ACHN (cell line): ENCODE data around the gene TRIM65.
"Not testable (repeated sequence)": the region's sequence is repeated elsewhere in the genome, so short reads cannot be mapped to it uniquely, and the experiment has no call there.

Experiments
- DNase-seq: peaks from one replicate; pipeline ENCODE4 v3.0.0-alpha.2; 2015
- in situ Hi-C: cut with HindIII; loops from 2 replicates; pipeline ENCODE4 v1.10.0; 2017; ENCODE audit warnings: low sequenced_read_pairs, low pct_ligation_motif_present, low pct_unique_long_range_greater_than_20kb

Gene TRIM65

GRCh38 chr17:75899353-75899752, 2.6 kb upstream of the TRIM65 start:
- DNase-seq = no peak
- in situ Hi-C loops = no loop called here

DNA sequence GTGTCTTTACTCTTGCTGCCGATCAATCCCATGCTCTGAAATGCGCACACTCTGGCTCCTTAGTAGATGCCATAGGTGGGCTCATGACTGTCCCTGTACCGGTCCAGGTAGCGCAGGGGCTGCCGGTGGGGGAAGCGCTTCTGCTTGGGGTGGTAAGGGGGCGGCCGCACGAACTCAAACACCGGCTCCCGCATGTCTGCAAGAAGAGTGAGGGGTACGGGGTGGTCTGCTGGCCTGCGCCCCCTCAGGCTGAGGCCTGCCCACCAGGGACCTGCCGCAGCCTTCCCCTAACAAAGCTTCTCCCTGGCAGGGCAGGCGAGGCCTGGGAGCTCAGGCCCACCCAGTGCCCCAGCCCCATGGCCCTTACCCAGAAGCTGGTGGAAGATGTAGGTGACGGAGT, 2.0 kb upstream of the TRIM65 start:
- no peak for DNase-seq
- in situ Hi-C loops = no loop called here

DNA sequence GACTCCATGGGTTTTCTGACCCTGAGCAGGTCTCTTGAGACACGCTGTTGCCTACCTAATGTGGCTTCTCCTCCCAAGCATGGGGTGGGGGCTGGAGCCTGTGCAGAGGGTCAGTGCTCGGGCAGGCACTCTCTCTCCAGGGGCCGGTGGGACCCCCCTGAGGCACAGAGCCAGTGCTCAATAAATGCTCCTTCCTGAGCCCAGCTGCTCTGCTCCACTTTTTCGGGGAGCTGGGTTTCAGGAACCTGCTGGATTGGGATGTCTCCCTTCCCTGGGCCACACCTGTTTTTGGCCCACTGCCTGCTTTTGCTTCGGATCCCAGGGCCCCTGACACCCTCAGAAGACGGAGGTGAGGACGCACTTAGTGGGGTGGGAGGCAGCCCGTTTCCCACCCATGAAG, 1.3 kb upstream of the TRIM65 start:
- DNase-seq = no peak
- in situ Hi-C loops = no loop called here

DNA sequence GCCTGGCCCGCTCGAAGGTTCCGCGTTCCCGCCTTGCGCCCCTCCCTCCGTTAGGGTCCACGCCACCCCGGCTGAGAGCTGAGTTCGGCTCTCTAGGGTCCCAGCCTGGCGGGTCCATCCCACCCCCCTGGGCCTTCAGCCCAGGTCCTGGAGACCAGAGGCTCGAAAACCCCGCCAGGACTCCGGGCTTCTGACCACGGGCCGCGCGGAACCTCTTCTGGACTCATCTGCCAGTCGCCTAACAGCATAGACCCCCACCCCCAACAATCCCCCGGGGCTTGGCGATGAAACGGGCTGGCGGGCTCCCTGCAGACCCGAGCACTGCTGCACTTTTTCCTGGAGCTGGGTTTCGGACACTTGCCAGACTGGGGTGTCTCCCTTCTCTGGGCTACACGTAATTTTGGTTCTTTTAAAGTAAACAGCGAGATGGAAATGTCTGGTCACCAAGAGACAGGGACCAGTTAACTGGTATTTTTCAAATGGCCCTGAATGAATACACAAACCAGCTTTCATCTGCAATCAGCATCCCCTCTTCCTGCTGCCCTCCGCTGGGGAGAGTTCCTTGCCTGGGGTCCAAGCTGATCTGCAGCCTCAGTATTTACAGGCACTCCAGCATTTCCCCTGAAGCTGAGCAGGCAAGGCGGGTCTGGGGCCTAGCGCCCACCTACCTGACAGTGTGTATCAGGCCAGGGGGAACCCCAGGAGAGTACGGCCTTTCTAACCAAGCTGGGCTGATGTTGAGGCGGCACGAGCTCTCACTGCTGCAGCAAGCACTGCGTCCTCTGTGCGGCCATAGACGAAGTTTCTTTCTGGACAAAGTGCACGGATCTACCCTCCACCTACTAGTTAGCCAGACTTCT, 639 bp upstream of the TRIM65 start:
- DNase-seq = no peak
- in situ Hi-C loops = no loop called here

DNA sequence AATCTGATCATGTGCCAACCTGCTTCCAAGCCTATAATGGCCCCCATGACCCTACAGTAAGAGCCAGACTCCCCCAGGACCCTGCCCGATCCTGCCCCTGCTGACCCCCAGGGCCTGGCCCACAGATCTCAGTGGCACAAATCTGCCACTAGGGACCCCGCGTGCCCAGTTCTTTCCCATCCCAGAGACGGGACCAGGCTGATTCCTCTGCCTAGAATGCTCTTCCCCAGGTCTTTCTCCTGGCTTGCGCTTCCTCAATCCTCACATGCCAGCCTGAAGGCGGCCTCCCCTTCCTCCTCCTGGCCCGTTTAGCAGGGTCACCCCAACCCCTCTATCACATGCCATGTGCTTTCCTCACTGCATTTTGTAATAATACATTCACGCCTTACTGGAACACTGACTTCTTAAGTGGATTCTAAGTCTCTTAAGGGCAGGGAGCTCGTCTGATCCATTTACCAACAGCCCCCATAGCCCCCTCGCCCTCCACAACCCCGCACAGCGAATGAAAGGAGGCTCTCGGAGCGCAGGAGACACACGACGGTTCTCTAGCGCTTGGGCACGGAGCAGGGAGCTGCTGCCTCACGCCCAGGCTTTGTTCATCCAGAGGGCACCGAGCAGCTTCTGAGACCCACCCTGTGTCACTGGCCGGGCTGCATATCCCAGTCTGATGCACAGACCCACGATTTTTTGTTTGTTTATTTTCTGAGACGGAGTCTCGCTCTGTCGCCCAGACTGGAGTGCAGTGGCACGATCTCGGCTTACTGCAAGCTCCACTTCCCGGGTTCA, 1.2 kb downstream of the TRIM65 start:
- DNase-seq = peak; percentile 22

GRCh38 chr17:75894049-75894733, 2.6 kb downstream of the TRIM65 start:
- DNase-seq = no peak
- in situ Hi-C loops = no loop called here

More for the DNA sequence above, 1.2 kb downstream of the TRIM65 start:
- in situ Hi-C loops = no loop called here

- in situ Hi-C loops = no loop called here
- no peak for DNase-seq
These were observed 3.3 kb downstream of the TRIM65 start for GRCh38 chr17:75893305-75894048.

GRCh38 chr17:75892556-75893224, 4.1 kb downstream of the TRIM65 start:
- in situ Hi-C loops = no loop called here
- no peak for DNase-seq

- DNase-seq = no peak
- in situ Hi-C loops = no loop called here
These were observed 4.9 kb downstream of the TRIM65 start for GRCh38 chr17:75891605-75892555.

DNA sequence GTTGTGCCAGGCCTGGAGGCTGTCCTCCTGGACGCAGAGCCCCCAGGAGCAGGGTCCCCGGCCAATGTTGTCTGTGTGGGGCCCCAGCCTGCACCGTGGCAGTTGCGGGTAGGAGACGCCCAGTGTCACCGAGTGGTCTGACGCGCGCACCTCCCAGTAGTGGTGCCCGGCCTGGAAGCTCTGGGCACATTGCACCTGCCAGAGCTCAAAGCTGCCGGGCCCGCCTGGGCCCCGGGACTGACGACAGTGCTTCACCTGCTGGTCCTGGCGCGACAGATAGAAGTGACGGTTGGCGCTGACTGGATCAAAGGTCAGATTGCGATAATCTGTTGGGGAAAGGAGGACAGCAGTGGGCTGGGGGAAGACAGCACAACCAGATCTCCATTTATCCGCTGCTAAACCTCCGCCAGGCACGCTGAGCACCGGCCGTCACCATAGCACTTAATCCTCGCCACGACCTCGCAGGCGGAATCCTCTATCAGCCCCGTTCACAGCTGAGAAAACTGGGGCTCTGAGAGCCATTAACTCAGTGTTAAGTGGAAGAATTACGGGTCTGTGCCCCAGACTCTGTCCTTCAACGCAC, 5.6 kb downstream of the TRIM65 start:
- in situ Hi-C loops = no loop called here
- DNase-seq = no peak

GRCh38 chr17:75889454-75889853, 7.3 kb downstream of the TRIM65 start:
- DNase-seq = no peak
- in situ Hi-C loops = no loop called here

GRCh38 chr17:75888484-75888883, 8.3 kb downstream of the TRIM65 start:
- in situ Hi-C loops = no loop called here

DNA sequence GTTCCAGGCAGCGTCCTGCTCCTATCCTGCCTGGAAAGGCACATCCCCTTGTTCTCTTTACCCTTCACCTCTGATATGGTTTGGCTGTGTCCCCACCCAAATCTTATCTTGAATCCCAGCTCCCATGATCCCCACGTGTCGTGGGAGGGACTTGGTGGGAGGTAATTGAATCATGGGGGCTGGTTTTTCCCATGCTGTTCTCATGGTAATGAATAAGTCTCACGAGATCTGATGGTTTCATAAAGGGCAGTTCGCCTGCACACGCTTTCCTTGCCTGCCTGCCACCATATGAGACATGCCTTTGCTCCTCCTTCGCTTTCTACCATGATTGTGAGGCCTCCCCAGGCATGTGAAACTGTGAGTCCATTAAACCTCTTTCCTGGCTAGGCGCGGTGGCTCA, 10.9 kb downstream of the TRIM65 start:
- in situ Hi-C loops, DNase-seq: not testable (repeated sequence)

More at GRCh38 chr17:75888484-75888883, 8.3 kb downstream of the TRIM65 start:
- DNase-seq = no peak

DNA sequence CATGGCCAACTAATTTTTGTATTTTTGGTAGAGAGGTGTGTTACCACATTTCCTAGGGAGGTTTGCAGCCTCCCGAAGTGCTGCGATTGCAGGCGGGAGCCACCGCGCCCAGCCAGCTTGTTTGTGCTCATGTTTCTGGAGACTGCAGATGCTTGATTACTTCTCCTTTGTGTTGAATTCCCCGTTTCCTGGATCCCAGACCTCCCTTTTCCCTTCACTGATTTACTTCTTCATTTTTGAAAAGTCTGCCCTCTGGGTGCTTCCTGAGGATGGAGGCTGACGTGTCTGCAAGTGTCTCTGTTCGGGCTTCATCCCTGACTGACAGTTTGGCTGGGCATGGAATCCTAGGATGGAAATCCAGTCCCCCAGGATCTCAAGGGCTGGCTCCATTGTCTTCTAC, 11.3 kb downstream of the TRIM65 start:
- in situ Hi-C loops = no loop called here
- DNase-seq = no peak

- no peak for DNase-seq
- in situ Hi-C loops = no loop called here
These were observed 14.9 kb downstream of the TRIM65 start for GRCh38 chr17:75881678-75882454.

DNA sequence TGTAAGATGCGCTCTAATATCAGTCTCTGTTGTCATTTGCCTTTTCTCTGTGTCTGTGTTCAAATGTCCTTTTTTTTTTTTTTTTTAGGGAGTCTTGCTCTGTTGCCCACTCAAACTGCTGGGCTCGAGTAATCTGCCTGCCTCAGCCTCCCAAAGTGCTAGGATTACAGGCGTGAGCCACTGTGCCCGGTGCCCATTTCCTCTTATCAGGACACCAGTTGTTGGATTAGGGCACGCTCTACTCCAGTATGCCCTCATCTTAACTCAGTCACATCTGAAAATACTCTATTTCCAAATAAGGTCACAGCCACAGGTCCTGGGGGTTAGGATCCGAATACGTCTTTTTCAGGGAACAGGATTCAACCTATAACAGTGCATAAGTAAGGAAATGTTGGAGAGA, 16.5 kb downstream of the TRIM65 start:
- no peak for DNase-seq
- in situ Hi-C loops = no loop called here
